Neural progenitor cell (in vitro differentiated cells): ENCODE measurements around the gene TBX18. TPM values are rescaled to one million over a fixed set of nuclear protein-coding genes. Genes with fewer than 3 reads are reported as not detected.

Experiments used
- DNase-seq: peaks from one replicate; pipeline ENCODE4 v3.0.0-alpha.2; 2016; ENCODE audit warnings: low spot score
- H2AFZ ChIP-seq: fragments of 200-600 bp; sonication (generic); replicated peaks from 2 replicates; pipeline ENCODE4 v1.6.1; 2016; ENCODE audit warnings: antibody characterized with exemption
- H3F3A ChIP-seq: fragments of 200-600 bp; sonication (generic); 2 replicates; pipeline ENCODE4 v1.6.1; 2016; ENCODE audit warnings: antibody characterized with exemption, low read depth
- H3K27ac ChIP-seq: fragments of 200-600 bp; sonication (generic); 2 replicates; pipeline ENCODE4 v1.5.1; 2016; ENCODE audit warnings: mild to moderate bottlenecking
- H3K27me3 ChIP-seq: fragments of 200-600 bp; sonication (generic); 2 replicates; pipeline ENCODE4 v1.6.1; 2016; ENCODE audit warnings: mild to moderate bottlenecking, moderate library complexity
- H3K36me3 ChIP-seq: fragments of 200-600 bp; sonication (generic); 2 replicates; pipeline ENCODE4 v1.5.1; 2016
- H3K4me1 ChIP-seq: fragments of 200-600 bp; sonication (generic); 2 replicates; pipeline ENCODE4 v1.6.1; 2016; ENCODE audit warnings: mixed run types
- H3K4me2 ChIP-seq: fragments of 200-600 bp; sonication (generic); 2 replicates; pipeline ENCODE4 v1.6.1; 2016
- H3K4me3 ChIP-seq: fragments of 200-600 bp; sonication (generic); 2 replicates; pipeline ENCODE4 v1.5.1; 2016
- H3K79me2 ChIP-seq: fragments of 200-600 bp; sonication (generic); 2 replicates; pipeline ENCODE4 v1.6.1; 2016; ENCODE audit warnings: low read depth
- H3K9ac ChIP-seq: fragments of 200-600 bp; sonication (generic); 2 replicates; pipeline ENCODE4 v1.6.1; 2016
- H3K9me3 ChIP-seq: fragments of 200-600 bp; sonication (generic); 2 replicates; pipeline ENCODE4 v1.5.1; 2016; ENCODE audit warnings: low read depth
- H4K20me1 ChIP-seq: fragments of 200-600 bp; sonication (generic); 2 replicates; pipeline ENCODE4 v1.6.1; 2016; ENCODE audit warnings: low read depth
- H3K27ac Mint-ChIP-seq: 3 replicates; pipeline ENCODE4 v1.8.0; 2021; ENCODE audit warnings: mixed read lengths
- H3K27me3 Mint-ChIP-seq: 2 replicates; pipeline ENCODE4 v1.8.0; 2022; ENCODE audit warnings: low read depth, mild to moderate bottlenecking, inconsistent platforms, moderate library complexity, mixed read lengths; ENCODE audit not compliant: insufficient read depth
- H3K36me3 Mint-ChIP-seq: 3 replicates; pipeline ENCODE4 v1.8.0; 2021; ENCODE audit warnings: mixed read lengths
- H3K4me1 Mint-ChIP-seq: 3 replicates; pipeline ENCODE4 v1.8.0; 2021; ENCODE audit warnings: mixed read lengths
- H3K4me3 Mint-ChIP-seq: 3 replicates; pipeline ENCODE4 v1.8.0; 2021; ENCODE audit warnings: mild to moderate bottlenecking, moderate library complexity, mixed read lengths
- H3K9me3 Mint-ChIP-seq: 3 replicates; pipeline ENCODE4 v1.8.0; 2020; ENCODE audit warnings: mixed read lengths
- EZH2 ChIP-seq: fragments of 200-600 bp; sonication (generic); IDR thresholded peaks from 2 replicates; pipeline ENCODE4 v1.6.1; 2017; ENCODE audit warnings: antibody characterized with exemption, mild to moderate bottlenecking, moderate library complexity
- EZH2phosphoT487 ChIP-seq: fragments of 200-600 bp; sonication (generic); IDR thresholded peaks from 2 replicates; pipeline ENCODE4 v1.6.1; 2017; ENCODE audit warnings: antibody characterized with exemption
- total RNA-seq: library from RNA; depleted of rRNA; stranded (reverse); fragments of >200 nt; gene quantifications from 2 replicates; pipeline ENCODE4 v1.2.3, GENCODE V29; 2015; ENCODE audit warnings: low replicate concordance
- TF ChIP-seq, protein P1 (sequence below): fragments of 200-600 bp; sonication (generic); IDR thresholded peaks from 2 replicates; pipeline ENCODE4 v1.5.1; 2017; ENCODE audit warnings: antibody characterized with exemption, mild to moderate bottlenecking

The TBX18 gene
- total RNA-seq, 1 donor from 2014 or later, result not detected

DNA sequence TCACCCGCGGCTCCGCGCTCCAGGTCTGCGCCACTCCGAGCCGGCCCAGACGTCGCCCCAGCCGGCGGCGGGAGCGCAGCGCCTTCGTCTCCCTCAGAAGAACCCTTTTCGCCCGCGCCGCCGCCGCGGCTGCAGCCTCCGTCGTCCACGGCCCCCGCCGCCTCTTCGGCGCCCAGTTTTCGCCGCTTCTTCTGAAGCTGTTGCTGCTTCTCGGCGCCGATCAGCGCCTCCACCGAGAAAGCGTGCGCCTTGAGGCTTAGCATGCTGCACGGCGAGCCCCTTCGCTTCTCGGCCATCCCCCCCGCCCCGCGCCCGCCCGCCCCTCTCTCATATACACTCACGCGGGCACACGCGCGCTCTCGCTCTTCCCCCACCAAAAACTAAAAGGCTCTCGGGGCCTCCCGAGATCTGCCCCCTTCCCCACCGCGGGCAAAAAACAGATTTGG, 489 bp downstream of the TBX18 start:
- peaks cover 16% of the 10 kb centered on the region for H3F3A ChIP-seq
- no peak overlapping the region for H3K27ac ChIP-seq
- H3K27ac Mint-ChIP-seq, result no peak overlapping the region
- peaks cover 70% of the 10 kb centered on the region for H4K20me1 ChIP-seq
- no peaks in the 10 kb centered on the region for H3K36me3 Mint-ChIP-seq
- TF ChIP-seq, protein P1, sequence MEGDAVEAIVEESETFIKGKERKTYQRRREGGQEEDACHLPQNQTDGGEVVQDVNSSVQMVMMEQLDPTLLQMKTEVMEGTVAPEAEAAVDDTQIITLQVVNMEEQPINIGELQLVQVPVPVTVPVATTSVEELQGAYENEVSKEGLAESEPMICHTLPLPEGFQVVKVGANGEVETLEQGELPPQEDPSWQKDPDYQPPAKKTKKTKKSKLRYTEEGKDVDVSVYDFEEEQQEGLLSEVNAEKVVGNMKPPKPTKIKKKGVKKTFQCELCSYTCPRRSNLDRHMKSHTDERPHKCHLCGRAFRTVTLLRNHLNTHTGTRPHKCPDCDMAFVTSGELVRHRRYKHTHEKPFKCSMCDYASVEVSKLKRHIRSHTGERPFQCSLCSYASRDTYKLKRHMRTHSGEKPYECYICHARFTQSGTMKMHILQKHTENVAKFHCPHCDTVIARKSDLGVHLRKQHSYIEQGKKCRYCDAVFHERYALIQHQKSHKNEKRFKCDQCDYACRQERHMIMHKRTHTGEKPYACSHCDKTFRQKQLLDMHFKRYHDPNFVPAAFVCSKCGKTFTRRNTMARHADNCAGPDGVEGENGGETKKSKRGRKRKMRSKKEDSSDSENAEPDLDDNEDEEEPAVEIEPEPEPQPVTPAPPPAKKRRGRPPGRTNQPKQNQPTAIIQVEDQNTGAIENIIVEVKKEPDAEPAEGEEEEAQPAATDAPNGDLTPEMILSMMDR, result no peak
- TF ChIP-seq EZH2phosphoT487, result no peak
- TF ChIP-seq EZH2, result no peak
- peak overlapping the region; percentile 87 for H3K4me3 Mint-ChIP-seq
- H3K27me3 ChIP-seq, result peaks cover 100% of the 10 kb centered on the region
- peaks cover 2% of the 10 kb centered on the region for H3K9me3 Mint-ChIP-seq
- peaks cover 9% of the 10 kb centered on the region for H3K4me1 ChIP-seq
- no peaks in the 10 kb centered on the region for H3K9me3 ChIP-seq
- DNase-seq, result peak; percentile 70
- peak overlapping the region; percentile 73 for H3K4me2 ChIP-seq
- peaks cover 78% of the 10 kb centered on the region for H3K27me3 Mint-ChIP-seq
- peak overlapping the region; percentile 26 for H2AFZ ChIP-seq
- H3K4me3 ChIP-seq, result peak overlapping the region; percentile 44
- no peak overlapping the region for H3K9ac ChIP-seq
- H3K36me3 ChIP-seq, result no peaks in the 10 kb centered on the region
- H3K4me1 Mint-ChIP-seq, result peaks cover 20% of the 10 kb centered on the region
- no peaks in the 10 kb centered on the region for H3K79me2 ChIP-seq

DNA sequence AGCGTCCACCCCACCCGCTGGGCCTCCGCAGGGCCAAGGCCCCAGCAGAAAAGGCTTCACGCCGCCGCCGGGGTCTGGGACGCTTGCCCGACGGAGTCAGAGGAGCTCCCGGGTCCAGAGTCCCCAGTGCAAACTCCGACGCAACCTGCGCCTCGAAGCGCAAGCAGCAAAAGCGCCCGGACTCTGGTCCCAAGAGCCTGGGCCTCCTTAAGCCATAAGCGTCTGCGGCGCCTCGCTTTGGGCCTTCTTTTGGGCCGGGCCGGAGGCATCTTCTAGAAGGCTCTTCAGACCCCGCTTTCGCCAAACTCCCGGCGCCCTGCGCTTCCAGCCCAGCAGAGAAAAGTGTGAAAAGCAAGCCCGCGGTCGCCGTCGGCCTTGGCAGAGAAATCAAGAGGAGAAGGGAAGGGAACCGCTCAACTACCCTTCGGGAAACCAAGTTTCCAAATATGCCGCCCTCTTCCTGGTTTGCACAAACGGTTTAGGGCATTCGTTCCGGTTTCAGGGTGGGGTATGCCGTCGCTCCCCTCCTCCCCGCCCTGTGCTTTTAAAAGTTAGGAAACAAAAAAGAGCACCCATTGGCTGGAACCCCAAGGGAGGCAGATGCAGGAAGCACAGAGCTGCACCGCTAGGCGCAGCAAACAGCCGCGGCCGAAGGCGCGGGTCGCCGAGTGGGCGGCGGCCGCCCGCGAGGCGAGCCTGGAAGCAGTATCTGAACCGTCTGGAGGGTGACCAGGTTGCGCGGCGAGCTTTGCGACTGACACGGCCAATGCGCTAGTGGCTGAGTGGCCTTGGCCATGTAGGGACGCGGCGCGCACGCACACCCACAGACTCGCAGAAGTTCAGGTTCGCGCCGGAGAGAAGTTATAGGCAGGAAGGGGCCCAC, 1.2 kb downstream of the TBX18 start:
- Histone ChIP-seq H4K20me1 (peaks cover 64% of the 10 kb centered on the region), H3K9me3 (no peaks in the 10 kb centered on the region), H3K4me1 (peaks cover 9% of the 10 kb centered on the region), H3K79me2 (no peaks in the 10 kb centered on the region), H3K27ac (no peak overlapping the region), H3F3A (peaks cover 11% of the 10 kb centered on the region), H3K27me3 (peaks cover 100% of the 10 kb centered on the region), H2AFZ (peak overlapping the region; percentile 51), H3K36me3 (no peaks in the 10 kb centered on the region), H3K4me3 (peak overlapping the region; percentile 44), H3K4me2 (peak overlapping the region; percentile 73), H3K9ac (no peak overlapping the region)
- DNase-seq, result peak; percentile 55
- Mint-ChIP-seq H3K9me3 (peaks cover 2% of the 10 kb centered on the region), H3K4me3 (peak overlapping the region; percentile 87), H3K36me3 (no peaks in the 10 kb centered on the region), H3K4me1 (peaks cover 20% of the 10 kb centered on the region), H3K27ac (no peak overlapping the region), H3K27me3 (peaks cover 74% of the 10 kb centered on the region)
- TF ChIP-seq, protein P1, result no peak
- TF ChIP-seq EZH2 (peak; percentile 99), EZH2phosphoT487 (peak; percentile 82)

DNA sequence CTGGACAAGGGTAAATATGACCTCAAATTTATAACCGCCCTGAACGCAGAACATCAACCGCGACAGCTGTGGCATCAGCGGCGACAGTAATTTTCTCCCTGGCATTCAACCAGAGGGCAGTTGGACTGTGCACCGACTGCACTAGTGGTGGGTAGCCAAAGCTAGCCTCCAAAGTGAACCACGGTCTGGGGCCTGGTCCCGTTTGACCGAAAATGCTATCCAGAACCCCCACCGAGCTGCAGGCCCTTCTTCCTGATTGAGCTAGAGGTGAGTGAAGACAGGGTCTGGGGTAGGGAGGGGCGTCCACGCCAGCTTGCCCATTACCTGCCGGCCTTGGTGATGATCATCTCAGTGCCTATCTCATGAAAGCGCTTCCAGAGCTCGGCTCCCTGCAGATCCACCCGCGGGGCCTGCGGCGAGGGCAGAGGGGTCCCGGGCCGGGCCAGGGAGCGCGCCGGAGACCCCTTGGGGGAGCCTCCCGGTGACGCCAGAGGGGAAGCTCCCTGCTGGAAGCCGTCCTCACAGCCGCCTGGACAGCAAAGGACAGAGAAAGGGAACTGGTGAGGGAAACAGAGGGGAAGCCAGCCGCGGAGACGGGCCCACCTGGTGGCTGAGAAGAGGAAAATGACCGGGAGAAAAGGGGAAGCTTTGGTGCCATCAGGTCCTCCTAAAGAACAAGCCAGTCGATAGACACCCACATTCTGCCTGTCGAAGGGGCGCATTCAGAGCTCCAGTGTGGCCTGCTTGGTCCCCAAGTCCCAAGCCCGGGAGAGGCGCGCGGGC, 2.0 kb downstream of the TBX18 start:
- Mint-ChIP-seq H3K4me3 (peak overlapping the region; percentile 65), H3K27ac (no peak overlapping the region), H3K36me3 (no peaks in the 10 kb centered on the region), H3K27me3 (peaks cover 70% of the 10 kb centered on the region), H3K4me1 (peaks cover 15% of the 10 kb centered on the region), H3K9me3 (no peaks in the 10 kb centered on the region)
- TF ChIP-seq, protein P1, result peak; percentile 32
- peak; percentile 59 for TF ChIP-seq EZH2phosphoT487
- TF ChIP-seq EZH2, result no peak
- peak overlapping the region; percentile 12 for H2AFZ ChIP-seq
- H3K36me3 ChIP-seq, result no peaks in the 10 kb centered on the region
- peaks cover 55% of the 10 kb centered on the region for H4K20me1 ChIP-seq
- H3K9me3 ChIP-seq, result no peaks in the 10 kb centered on the region
- peaks cover 100% of the 10 kb centered on the region for H3K27me3 ChIP-seq
- H3K27ac ChIP-seq, result no peak overlapping the region
- peak; percentile 49 for DNase-seq
- peak overlapping the region; percentile 36 for H3K4me2 ChIP-seq
- H3F3A ChIP-seq, result peaks cover 11% of the 10 kb centered on the region
- peaks cover 9% of the 10 kb centered on the region for H3K4me1 ChIP-seq
- H3K4me3 ChIP-seq, result peak overlapping the region; percentile 14
- H3K9ac ChIP-seq, result no peak overlapping the region
- no peaks in the 10 kb centered on the region for H3K79me2 ChIP-seq
